BLaER1 treated with 17β-estradiol and CSF1 and Interleukin-3, amounts not matched to agents 10 nM and 100 nM (cell line): ENCODE data around the gene CCND3.

ENCODE experiments used
- H3K27ac ChIP-seq, 11 experiments: shearing (Covaris generic); formaldehyde crosslinking; 2 replicates each; pipeline ENCODE4 v1.8.1; 2022
- H3K27me3 ChIP-seq, 11 experiments: shearing (Covaris generic); formaldehyde crosslinking; 2 replicates each; pipeline ENCODE4 v1.8.1; 2022
- H3K36me3 ChIP-seq, 11 experiments: shearing (Covaris generic); formaldehyde crosslinking; 2 replicates each; pipeline ENCODE4 v1.8.1; 2022
- H3K4me1 ChIP-seq, 10 experiments: shearing (Covaris generic); formaldehyde crosslinking; 2 replicates each; pipeline ENCODE4 v1.8.1; 2022
- H3K4me2 ChIP-seq, 11 experiments: shearing (Covaris generic); formaldehyde crosslinking; 2 replicates each; pipeline ENCODE4 v1.8.1; 2022
- H3K4me3 ChIP-seq, 10 experiments: shearing (Covaris generic); formaldehyde crosslinking; 2 replicates each; pipeline ENCODE4 v1.8.1; 2022
- H3K9ac ChIP-seq, 11 experiments: shearing (Covaris generic); formaldehyde crosslinking; 2 replicates each; pipeline ENCODE4 v1.8.1; 2022
- H3K9me3 ChIP-seq, 11 experiments: shearing (Covaris generic); formaldehyde crosslinking; replicated peaks in 1 of 11; 2 replicates each; pipeline ENCODE4 v1.8.1; 2022
- H4K20me1 ChIP-seq, 11 experiments: shearing (Covaris generic); formaldehyde crosslinking; 2 replicates each; pipeline ENCODE4 v1.8.1; 2022
- Cebpa-rat ChIP-seq, 11 experiments: shearing (Covaris generic); IDR thresholded peaks; 2 replicates each; pipeline ENCODE4 v1.8.1; 2022

Gene CCND3

DNA sequence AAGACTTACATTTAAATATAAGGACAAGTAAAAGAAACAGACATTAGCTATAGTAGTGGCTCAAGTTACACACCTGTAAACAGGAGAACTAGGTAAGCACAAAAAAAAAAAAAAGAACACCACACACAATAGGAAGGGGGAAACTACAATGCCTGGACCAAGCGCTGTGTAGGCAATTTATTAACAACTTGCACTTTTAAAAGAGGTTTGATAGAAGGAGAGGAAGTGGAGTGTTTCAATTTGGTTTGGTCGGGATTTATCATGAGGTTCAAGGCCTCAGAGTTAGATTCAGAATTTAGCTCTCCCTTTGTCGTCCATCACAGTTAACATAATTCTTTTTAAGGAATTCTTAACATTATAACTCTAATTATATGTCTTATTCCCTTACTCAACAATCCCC, 45.3 kb downstream of the CCND3 start:
- H3K9me3 ChIP-seq = no peaks in the 10 kb centered on the region
- no peaks in the 10 kb centered on the region for H3K27me3 ChIP-seq
- H3K4me3 ChIP-seq = peak overlapping the region; percentile 63 to 80 (median 74)
- H3K4me1 ChIP-seq = peaks cover 25 to 55% (median 46%) of the 10 kb centered on the region in 10 experiments
- peaks cover under 1 to 28% (median 20%) of the 10 kb centered on the region in 11 experiments; a peak in 20 of 22 replicates for H3K36me3 ChIP-seq
- H3K4me2 ChIP-seq = peak overlapping the region; percentile 70 to 95 (median 83)
- TF ChIP-seq Cebpa-rat (IDR thresholded peaks at IDR 0.05) = no peak
- H3K9ac ChIP-seq = peak overlapping the region; percentile 82 to 96 (median 90)
- peaks cover 0 to 9% (median 0%) of the 10 kb centered on the region in 11 experiments; a peak in 3 of 22 replicates for H4K20me1 ChIP-seq
- peak overlapping the region; percentile 85 to 98 (median 92); a peak in 21 of 22 replicates for H3K27ac ChIP-seq

DNA sequence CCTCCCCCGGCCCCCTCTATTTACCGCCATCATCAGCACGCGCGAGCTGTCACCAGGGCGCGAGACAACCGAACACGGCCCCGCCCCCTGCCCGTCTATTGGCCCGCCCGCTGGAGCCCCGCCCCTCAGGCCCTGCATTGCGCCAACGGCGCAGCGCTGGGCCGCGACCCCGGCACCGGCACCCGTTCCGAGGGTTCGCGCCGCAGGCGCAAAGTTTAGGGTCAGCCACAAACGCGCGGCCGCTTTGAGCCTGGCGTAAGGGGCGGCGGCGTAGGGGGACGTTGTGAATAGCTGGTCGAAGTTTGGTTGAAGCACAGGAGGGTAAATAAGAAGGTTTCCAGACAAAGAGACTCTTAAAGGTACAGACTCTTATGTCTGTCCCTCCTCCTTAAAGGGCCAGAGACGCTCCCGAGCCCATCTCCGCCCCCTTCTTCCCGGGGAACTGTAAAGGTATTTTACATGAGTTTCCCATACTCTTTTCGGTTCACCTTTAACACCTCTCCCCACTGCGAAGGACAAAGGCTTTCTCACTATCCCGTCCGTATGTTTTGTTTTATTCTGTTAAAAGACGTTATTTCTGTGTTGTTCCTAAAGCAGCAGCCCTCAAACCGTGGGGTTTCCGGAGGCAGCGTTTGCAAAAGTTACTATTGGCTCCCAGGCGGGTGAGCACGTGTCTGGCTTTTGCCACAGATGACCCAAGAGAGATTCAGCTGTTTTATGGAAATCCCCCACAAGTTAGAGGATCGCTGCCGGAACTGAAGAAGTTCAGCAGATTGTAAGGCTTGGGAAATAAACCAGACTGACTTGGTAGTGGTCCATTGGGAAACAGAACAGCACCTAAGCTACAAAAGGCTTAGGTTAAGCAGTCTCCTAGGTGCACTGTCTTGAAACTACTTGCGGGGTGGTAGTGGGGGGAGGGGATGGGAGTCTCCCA, 46.0 kb downstream of the CCND3 start, which contains the start of gene USP49:
Gene USP49 (minus strand): TSS at position 76 of the 934 bp plus-strand sequence. CDS start 88,392 bp downstream, outside the sequence.
- Histone ChIP-seq H3K4me2 (peak within 1 kb of the TSS; percentile 85 to 99 (median 96)), H3K4me1 (peaks cover 25 to 60% (median 48%) of the 10 kb centered on the region in 10 experiments), H3K36me3 (peaks cover 4 to 24% (median 14%) of the 10 kb centered on the region in 11 experiments; a peak in 18 of 22 replicates), H3K27ac (peak within 1 kb of the TSS; percentile 85 to 98 (median 92)), H4K20me1 (peaks cover 0 to 9% (median 0%) of the 10 kb centered on the region in 11 experiments; a peak in 3 of 22 replicates), H3K4me3 (peak within 1 kb of the TSS; percentile 63 to 80 (median 74)), H3K9me3 (no peaks in the 10 kb centered on the region), H3K27me3 (no peaks in the 10 kb centered on the region), H3K9ac (peak within 1 kb of the TSS; percentile 82 to 96 (median 90))
- peak in 2 of 11 experiments; percentile 37 to 48; a peak in 4 of 22 replicates for TF ChIP-seq Cebpa-rat (IDR thresholded peaks at IDR 0.05)

DNA sequence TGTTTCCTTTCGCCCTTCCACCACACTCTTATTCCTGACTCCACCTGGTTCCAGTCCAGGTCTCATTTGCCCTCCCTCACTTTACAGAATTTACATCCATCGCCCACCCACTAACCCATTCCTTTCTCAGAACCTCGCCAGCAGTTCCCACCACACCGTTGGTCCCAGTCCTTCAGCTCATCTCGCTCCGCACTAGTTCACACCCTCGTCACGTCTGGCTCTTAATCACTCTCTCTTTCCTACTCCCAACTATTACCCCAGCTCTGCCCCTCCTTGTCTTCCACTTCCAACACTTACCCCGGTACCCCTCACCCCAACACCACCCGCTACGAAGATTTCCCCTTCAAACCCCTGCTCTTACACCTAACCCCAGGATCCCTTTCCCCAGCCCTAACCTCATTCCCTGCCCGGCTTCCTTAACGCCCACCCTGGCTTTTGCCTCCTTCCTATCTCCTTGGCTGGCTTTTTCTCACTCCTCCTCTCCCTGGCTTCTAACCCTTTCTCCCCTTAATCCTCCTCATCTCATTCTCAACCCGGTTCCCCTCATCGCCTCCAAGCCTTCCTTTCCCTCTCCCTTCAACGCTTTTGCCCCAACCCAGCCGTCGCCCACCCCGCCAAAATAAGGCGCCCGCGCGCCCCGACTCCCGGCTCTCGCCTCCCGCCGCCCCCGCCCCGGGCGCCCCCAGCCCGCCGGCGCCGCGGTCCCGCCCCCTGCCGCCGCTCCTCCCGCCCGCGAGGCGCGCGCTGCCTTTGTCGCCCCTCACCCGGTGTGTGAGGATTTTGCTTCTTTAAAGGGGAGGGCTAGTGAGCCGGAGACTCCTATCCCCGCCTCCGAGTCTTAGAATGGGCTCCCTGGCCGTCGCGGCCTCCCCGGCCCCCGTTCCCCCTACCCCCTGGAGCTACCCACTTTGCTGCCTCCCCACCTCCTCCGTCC, 47.0 kb downstream of the CCND3 start:
- Histone ChIP-seq H3K4me3 (peak overlapping the region; percentile 63 to 80 (median 74)), H3K27me3 (no peaks in the 10 kb centered on the region), H3K4me2 (peak overlapping the region; percentile 82 to 99 (median 96)), H3K9ac (peak overlapping the region; percentile 80 to 96 (median 90)), H3K36me3 (peaks cover 0 to 22% (median 12%) of the 10 kb centered on the region in 11 experiments; a peak in 16 of 22 replicates), H4K20me1 (peaks cover 0 to 9% (median 0%) of the 10 kb centered on the region in 11 experiments; a peak in 3 of 22 replicates), H3K27ac (peak overlapping the region in 10 of 11 experiments; percentile 86 to 98 (median 92); a peak in 20 of 22 replicates), H3K4me1 (peaks cover 25 to 60% (median 48%) of the 10 kb centered on the region in 10 experiments), H3K9me3 (no peaks in the 10 kb centered on the region)
- no peak for TF ChIP-seq Cebpa-rat (IDR thresholded peaks at IDR 0.05)

DNA sequence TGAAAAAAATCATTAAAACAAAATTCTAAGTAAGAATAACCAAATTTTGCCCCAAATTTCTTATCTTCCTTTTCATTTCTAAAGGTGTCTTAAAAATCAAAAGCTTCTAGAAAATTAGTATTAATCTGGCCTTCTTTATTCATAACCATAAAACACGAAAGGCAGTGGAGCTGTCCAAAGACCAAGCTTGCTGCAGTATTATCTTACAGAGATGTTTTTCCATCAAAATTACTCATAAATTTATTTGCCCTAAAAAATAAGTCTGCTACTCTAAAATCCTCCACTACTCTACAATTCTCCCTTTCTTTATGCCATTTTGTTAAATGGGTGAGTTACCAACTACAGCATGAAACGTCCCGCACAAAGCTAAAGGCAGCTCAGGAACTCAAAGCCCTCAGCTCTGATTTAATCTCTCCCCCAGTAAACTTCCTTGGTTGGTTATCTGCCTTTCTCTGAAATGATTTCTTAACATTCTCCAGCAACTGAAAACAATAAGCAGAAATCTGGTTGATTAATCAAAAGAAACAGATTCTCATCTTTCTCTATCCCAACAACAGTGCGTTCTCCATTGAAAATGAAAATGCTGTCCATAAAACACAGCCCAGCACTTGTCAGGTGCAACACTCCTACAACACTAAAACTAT, 48.6 kb downstream of the CCND3 start:
- no peak for TF ChIP-seq Cebpa-rat (IDR thresholded peaks at IDR 0.05)
- peak overlapping the region; percentile 82 to 99 (median 96); a peak in 21 of 22 replicates for H3K4me2 ChIP-seq
- no peaks in the 10 kb centered on the region for H3K9me3 ChIP-seq
- H3K4me1 ChIP-seq = peaks cover 25 to 58% (median 48%) of the 10 kb centered on the region in 10 experiments
- H3K9ac ChIP-seq = peak overlapping the region in 7 of 11 experiments; percentile 26 to 96 (median 91); a peak in 9 of 22 replicates
- peaks cover 0 to 9% (median 0%) of the 10 kb centered on the region in 11 experiments; a peak in 3 of 22 replicates for H4K20me1 ChIP-seq
- peaks cover 0 to 30% (median 16%) of the 10 kb centered on the region in 11 experiments; a peak in 10 of 22 replicates for H3K36me3 ChIP-seq
- peak overlapping the region in 1 of 11 experiments; percentile 95; a peak in 3 of 22 replicates for H3K27ac ChIP-seq
- peak overlapping the region in 7 of 10 experiments; percentile 19 to 80 (median 75); a peak in 9 of 20 replicates for H3K4me3 ChIP-seq
- no peaks in the 10 kb centered on the region for H3K27me3 ChIP-seq

DNA sequence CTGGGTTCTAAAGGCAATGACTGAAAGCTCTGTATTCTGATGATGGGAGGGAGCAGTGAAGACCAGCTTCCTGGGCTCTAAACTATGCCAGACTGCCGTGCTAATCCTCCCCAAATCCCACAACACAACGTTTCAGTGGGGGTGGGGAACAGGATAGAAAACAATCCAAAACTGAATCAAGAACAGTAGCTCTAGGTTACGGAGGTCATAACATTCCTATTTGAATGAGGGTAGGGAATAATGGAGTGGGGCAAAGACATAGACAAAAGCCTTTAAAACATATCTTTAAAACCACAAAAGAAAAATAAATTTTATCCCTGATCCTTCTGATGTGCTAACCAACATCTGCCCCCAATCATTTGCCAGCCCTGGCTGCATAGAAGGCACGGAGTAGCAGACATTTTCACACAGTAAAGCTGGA, 54.3 kb downstream of the CCND3 start:
- no peak overlapping the region for H3K4me2 ChIP-seq
- H3K4me1 ChIP-seq = peaks cover 0 to 17% (median 8%) of the 10 kb centered on the region in 10 experiments; a peak in 13 of 20 replicates
- peaks cover 0 to 66% (median 33%) of the 10 kb centered on the region in 11 experiments; a peak in 14 of 22 replicates for H3K36me3 ChIP-seq
- H3K9me3 ChIP-seq = no peaks in the 10 kb centered on the region
- H3K9ac ChIP-seq = no peak overlapping the region
- H3K27me3 ChIP-seq = no peaks in the 10 kb centered on the region
- H3K4me3 ChIP-seq = no peak overlapping the region
- peaks cover 0 to 9% (median 0%) of the 10 kb centered on the region in 11 experiments; a peak in 2 of 22 replicates for H4K20me1 ChIP-seq
- no peak for TF ChIP-seq Cebpa-rat (IDR thresholded peaks at IDR 0.05)
- H3K27ac ChIP-seq = no peak overlapping the region

GRCh38 chr6:41885930-41886329, 55.7 kb downstream of the CCND3 start:
- no peak overlapping the region for H3K9ac ChIP-seq
- H3K27me3 ChIP-seq = no peaks in the 10 kb centered on the region
- H3K36me3 ChIP-seq = peaks cover 0 to 66% (median 26%) of the 10 kb centered on the region in 11 experiments; a peak in 14 of 22 replicates
- peaks cover 0 to 9% (median 0%) of the 10 kb centered on the region in 11 experiments; a peak in 2 of 22 replicates for H4K20me1 ChIP-seq
- H3K9me3 ChIP-seq = no peaks in the 10 kb centered on the region
- no peak for TF ChIP-seq Cebpa-rat (IDR thresholded peaks at IDR 0.05)
- no peak overlapping the region for H3K4me3 ChIP-seq
- H3K4me1 ChIP-seq = peaks cover 0 to 4% (median 0%) of the 10 kb centered on the region in 10 experiments; a peak in 5 of 20 replicates
- H3K4me2 ChIP-seq = no peak overlapping the region
- no peak overlapping the region for H3K27ac ChIP-seq

DNA sequence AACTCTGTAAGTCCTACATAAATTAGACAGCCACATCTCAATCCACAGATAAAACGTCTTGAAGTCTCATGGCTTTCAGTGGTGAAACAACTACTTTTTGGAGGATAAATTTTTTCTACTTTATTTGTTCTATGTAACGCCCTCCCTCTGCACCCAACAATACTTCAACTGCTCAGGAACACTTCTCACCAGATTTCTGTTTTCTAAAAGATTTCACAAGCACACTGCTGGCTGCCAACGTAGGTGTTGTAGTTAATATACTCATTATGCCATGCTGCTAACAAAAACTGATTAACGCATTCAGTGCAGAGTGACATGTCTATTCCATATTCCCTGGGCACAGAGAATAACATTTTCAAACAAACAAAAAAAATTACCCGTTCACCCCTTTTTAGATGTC, 56.7 kb downstream of the CCND3 start:
- Histone ChIP-seq H3K4me1 (peaks cover 0 to 4% (median 0%) of the 10 kb centered on the region in 10 experiments; a peak in 2 of 20 replicates), H3K4me2 (no peak overlapping the region), H3K27me3 (no peaks in the 10 kb centered on the region), H4K20me1 (peaks cover 0 to 9% (median 0%) of the 10 kb centered on the region in 11 experiments; a peak in 2 of 22 replicates), H3K9ac (no peak overlapping the region), H3K27ac (no peak overlapping the region), H3K4me3 (no peak overlapping the region), H3K36me3 (peaks cover 0 to 59% (median 22%) of the 10 kb centered on the region in 11 experiments; a peak in 13 of 22 replicates), H3K9me3 (no peaks in the 10 kb centered on the region)
- TF ChIP-seq Cebpa-rat (IDR thresholded peaks at IDR 0.05) = no peak
